Activated T-cell treated with anti-CD3 and anti-CD28 coated beads, Interleukin-2, amount 50 U/mL, for 24 hours (primary cell): ENCODE measurements around the gene SSH2.

ENCODE experiments used
- DNase-seq: peaks from one replicate; pipeline ENCODE4 v3.0.0-alpha.2; 2020
- H3K27ac Mint-ChIP-seq: 2 replicates; pipeline ENCODE4 v1.8.0; 2020; ENCODE audit warnings: mild to moderate bottlenecking, mixed read lengths
- H3K27me3 Mint-ChIP-seq: 2 replicates; pipeline ENCODE4 v1.8.0; 2020; ENCODE audit warnings: mixed read lengths
- H3K36me3 Mint-ChIP-seq: 2 replicates; pipeline ENCODE4 v1.8.0; 2020; ENCODE audit warnings: low read depth, mixed read lengths
- H3K4me1 Mint-ChIP-seq: 2 replicates; pipeline ENCODE4 v1.8.0; 2020; ENCODE audit warnings: low read depth, mixed read lengths
- H3K4me3 Mint-ChIP-seq: 2 replicates; pipeline ENCODE4 v1.8.0; 2020; ENCODE audit warnings: mild to moderate bottlenecking, moderate library complexity, mixed read lengths
- H3K9me3 Mint-ChIP-seq: 2 replicates; pipeline ENCODE4 v1.8.0; 2020; ENCODE audit warnings: mixed read lengths

SSH2 gene

DNA sequence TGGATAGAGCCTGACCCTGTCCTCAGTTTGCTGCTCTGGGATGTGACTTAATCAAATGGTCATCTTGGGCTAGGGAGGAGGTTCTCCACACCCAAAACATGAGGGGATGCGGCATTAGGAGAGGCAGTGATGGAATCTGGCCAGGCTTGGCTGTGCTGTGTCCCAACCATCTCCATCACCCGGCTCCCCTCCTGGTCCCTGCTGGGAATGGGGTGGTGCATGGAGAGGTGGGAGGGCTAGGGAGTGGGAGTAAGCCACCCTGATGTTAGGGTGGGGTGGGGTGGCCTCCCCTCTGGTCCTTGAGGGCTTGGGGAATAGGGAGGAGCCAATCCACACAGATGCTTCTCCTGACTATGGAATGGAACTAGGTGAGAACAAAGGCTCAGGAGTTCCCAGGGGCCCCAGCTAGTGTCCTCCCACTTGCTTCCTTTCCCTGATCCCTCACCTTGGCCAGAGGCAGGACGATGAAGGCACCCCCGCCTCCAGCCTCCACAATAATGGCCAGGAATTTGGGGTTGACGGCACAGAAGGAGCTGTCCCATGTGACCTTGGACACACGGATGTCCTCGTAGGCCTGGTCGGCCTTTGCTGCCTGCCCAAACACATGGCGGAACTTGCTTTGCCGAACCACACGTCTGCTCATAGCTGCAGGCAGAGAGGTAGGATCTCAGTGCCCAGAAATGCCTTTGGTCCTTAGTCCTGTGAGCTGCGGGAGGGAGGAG lies 309.1 kb downstream of the SSH2 start:
- H3K4me1 Mint-ChIP-seq = peaks cover 65% of the 10 kb centered on the region
- peaks cover 5% of the 10 kb centered on the region for H3K27me3 Mint-ChIP-seq
- DNase-seq = no peak
- no peaks in the 10 kb centered on the region for H3K9me3 Mint-ChIP-seq
- H3K27ac Mint-ChIP-seq = no peak overlapping the region
- peak overlapping the region; percentile 82 for H3K4me3 Mint-ChIP-seq
- peaks cover 10% of the 10 kb centered on the region for H3K36me3 Mint-ChIP-seq

DNA sequence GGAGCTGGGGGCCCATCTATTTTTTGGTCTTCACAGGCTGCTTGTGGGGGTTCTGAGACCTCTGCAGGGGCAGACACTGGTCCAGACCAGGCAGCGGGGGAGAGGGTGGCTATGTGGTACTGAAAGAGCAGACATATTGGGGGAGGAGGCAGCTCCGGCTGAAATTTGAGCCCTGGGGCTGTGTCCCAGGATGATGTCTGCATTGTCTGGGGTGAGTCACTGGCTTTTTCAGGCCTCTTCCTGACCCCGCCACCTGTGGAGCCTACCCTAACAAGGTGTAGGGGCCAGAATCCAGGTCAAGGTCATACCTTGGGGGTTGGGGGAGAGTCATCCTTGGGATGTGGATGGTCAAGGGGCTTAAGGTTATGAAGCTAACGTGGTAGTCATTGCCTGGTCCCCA lies 309.8 kb downstream of the SSH2 start:
- Mint-ChIP-seq H3K9me3 (no peaks in the 10 kb centered on the region), H3K4me3 (no peak overlapping the region), H3K27me3 (peaks cover 5% of the 10 kb centered on the region), H3K36me3 (peaks cover 4% of the 10 kb centered on the region), H3K4me1 (peaks cover 64% of the 10 kb centered on the region), H3K27ac (no peak overlapping the region)
- DNase-seq = no peak

DNA sequence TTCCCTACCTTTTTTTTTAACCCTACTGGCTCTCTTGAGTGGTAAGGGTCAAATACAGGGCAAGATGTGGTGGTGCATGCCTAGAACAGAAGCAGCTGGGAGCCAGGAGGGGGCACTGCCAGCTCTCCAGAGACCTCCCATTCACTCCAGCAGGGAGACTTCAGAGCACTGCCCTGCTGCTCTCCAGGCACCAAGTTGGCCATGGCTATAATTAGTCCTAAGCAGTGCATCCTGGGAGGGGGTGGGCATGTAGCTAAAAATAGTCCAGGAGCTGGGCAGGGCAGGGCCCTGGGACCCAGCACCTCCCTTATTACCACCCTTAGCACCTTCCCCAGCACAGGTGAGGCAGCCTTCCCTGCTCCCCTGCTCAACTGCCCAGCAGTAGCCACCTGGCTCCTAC lies 310.8 kb downstream of the SSH2 start:
- Mint-ChIP-seq H3K27ac (no peak overlapping the region), H3K4me1 (peaks cover 64% of the 10 kb centered on the region), H3K36me3 (no peaks in the 10 kb centered on the region), H3K27me3 (peaks cover 5% of the 10 kb centered on the region), H3K4me3 (no peak overlapping the region), H3K9me3 (no peaks in the 10 kb centered on the region)
- no peak for DNase-seq

DNA sequence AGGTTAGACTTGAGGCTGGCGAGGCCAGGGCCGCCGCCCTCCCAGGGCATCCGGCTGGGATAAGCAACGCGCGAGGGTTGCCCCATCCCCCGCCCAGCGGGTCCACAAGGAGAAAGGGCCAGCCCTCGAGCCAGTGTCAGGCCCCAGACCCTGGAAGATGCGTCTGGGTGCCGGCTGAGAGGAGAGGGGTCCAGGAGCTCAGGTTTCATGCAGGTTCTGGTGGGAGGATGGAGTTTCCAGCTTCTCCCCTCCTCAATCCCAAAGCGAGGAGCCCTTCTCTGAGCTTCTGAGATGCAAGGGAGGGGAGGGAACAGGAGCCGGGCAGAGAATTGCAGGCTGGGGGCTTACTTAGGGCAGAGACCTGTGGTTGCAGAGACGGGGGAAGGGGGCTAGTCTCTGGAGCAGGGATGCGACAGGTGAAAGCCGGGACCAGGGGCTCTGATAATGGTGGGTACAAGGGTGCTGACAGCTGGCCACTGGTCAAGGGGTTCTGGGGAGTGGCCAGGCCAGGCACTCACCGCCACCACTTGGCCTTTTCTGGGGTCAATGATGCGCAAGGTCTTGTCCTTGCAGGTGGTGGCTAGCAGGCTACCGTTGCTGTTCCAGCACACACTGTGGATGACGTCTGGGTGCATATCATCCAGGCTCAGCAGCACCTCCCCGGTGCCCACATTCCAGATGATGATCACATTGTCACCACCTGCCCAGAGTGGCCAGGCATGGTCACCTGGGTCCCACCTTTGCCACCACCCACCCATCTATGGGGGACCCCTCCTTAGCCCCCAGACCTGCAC lies 311.6 kb downstream of the SSH2 start:
- Mint-ChIP-seq H3K36me3 (peaks cover 1% of the 10 kb centered on the region), H3K27me3 (peaks cover 5% of the 10 kb centered on the region), H3K9me3 (no peaks in the 10 kb centered on the region), H3K27ac (peak overlapping the region; percentile 14), H3K4me1 (peaks cover 63% of the 10 kb centered on the region), H3K4me3 (peak overlapping the region; percentile 81)
- DNase-seq = no peak

DNA sequence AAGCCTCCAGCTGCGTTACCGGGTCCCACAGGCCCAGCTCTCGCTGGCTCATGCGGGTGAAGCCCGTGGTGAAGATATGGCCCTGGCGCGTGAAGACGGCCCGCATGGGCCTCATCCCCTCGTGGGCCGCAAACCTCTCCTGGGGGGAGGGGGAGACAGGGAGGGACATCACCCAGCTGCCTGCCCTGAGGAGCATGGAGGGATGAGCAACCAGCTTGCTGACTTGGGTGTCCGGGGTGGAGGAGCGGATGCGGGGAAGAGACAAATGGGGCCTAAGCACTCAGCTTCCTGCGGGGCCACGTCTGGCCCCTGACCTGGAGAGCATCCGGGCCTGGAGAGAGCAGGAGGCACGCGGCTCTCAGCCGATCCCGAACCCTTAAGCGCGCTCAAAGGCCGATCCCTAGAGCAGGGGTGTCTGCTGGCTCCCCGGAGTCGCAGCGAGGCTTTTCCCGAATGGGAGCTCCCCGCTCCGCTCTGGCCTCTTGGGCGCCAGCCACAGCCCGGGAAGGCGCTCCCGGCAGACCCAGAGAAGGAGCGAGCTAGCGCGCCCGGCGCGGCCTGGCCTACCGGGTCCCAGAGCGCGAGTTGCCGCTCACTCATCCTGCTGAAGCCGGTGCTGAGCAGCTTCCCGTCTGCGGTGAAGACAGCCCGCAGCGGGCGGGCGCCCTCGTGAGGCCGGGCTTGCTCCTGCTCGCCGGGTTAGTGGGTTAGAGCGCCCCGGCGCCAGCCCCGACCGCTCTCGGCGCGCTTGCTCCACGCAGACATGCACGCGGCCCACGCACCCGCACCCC lies 312.4 kb downstream of the SSH2 start:
- peaks cover 57% of the 10 kb centered on the region for H3K4me1 Mint-ChIP-seq
- peak overlapping the region; percentile 88 for H3K27ac Mint-ChIP-seq
- peak overlapping the region; percentile 81 for H3K4me3 Mint-ChIP-seq
- peaks cover 4% of the 10 kb centered on the region for H3K36me3 Mint-ChIP-seq
- peaks cover 5% of the 10 kb centered on the region for H3K27me3 Mint-ChIP-seq
- no peaks in the 10 kb centered on the region for H3K9me3 Mint-ChIP-seq
- peak; percentile 93 for DNase-seq

DNA sequence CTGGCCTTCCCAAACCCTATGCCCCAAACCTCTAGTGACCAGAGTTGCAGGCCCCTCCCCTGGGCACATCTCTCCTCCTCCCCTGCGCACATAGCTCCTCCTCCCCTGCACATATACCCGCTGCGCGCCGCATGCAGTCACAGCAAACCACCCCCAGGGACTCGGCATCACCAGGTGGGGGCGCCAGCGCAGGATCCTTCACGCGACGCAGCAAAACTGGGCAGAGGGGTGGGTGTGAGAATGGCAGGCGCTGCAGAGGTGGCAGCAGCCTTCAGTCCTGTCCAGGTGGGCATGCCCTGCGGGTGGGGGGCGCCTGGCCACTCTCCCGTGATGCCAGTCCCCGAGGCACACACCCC lies 312.9 kb downstream of the SSH2 start:
- Mint-ChIP-seq H3K27ac (peak overlapping the region; percentile 88), H3K27me3 (peaks cover 5% of the 10 kb centered on the region), H3K36me3 (peaks cover 5% of the 10 kb centered on the region), H3K9me3 (no peaks in the 10 kb centered on the region), H3K4me1 (peaks cover 54% of the 10 kb centered on the region), H3K4me3 (peak overlapping the region; percentile 81)
- DNase-seq = peak; percentile 95

DNA sequence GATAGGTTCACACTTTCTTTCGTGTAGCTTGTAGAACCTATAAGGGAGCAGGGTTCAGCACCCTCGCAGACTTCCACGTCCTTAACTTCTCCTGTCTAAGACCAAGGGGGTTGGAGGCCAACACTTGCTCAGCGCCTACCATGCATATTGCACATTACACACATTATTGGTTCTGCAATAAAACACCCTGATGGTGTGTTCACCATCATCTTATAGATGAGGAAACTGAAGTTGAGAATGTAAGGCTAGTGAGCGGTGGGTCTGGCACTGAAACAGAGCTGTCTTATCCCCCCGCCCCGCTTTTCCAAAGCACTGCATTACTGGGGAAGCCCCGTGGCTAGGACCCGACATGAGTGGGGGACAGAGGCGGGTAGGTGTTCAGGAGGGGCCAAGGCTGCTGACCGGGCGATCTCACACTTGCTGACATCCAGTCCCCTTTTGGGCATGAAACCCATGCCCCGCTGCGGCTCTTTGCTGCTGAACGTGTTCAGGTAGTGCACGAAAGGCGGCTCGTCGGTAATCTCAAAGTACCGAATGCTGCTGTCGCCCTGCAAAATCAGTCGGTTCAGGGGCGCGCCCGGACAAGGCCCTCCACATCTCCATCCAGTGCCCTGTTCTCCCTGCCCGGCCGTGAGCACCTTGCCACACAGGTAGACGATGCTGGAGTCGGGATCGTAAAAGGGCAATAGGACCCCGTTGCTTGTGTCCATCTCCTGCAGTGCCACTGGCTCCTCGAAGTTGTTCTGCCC lies 313.6 kb downstream of the SSH2 start:
- H3K9me3 Mint-ChIP-seq = no peaks in the 10 kb centered on the region
- peak overlapping the region; percentile 52 for H3K27ac Mint-ChIP-seq
- no peak for DNase-seq
- H3K27me3 Mint-ChIP-seq = peaks cover 5% of the 10 kb centered on the region
- peaks cover 5% of the 10 kb centered on the region for H3K36me3 Mint-ChIP-seq
- H3K4me3 Mint-ChIP-seq = peak overlapping the region; percentile 81
- peaks cover 49% of the 10 kb centered on the region for H3K4me1 Mint-ChIP-seq

DNA sequence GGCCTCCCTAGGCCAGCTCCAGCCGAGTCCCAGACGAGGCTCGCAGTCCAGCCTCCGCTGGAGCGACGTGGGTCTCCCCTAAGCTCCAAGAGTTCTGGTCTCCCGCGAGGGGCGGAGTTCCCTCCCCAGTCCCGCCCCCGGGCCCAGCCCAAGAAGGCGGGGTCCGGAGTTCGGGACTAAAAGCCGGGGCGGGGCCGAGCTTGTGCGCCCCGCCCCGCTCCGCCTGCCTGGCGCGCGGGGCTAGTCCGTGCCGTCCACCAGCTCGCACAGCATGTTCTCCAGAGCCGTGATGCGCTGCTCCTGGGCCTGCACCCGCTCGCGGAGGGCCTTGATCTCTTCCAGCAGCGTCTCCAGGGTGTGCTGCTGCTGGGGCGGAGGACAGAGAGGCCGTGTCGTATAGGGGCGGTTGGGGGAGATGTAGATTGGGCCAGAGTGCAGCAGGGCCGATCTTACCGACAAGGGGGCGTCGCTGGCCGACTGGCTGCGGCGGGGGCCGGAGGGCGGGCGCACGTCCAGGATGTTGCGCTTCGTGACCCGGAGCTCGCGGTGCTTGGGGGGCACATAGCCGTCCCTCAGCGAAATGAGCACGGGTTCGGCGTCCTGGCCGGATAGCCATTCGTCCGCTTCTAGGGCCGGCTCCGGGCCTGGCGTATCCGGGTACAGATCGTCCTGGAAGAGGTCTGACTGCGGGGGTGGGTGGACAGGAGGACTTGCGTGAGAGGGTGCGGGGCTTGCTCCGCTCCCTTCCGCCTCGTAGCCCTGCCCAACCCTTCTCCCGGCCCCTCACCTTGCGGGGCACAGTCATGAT lies 314.3 kb downstream of the SSH2 start:
- peak overlapping the region; percentile 69 for H3K27ac Mint-ChIP-seq
- peaks cover 44% of the 10 kb centered on the region for H3K4me1 Mint-ChIP-seq
- peaks cover 5% of the 10 kb centered on the region for H3K27me3 Mint-ChIP-seq
- H3K9me3 Mint-ChIP-seq = no peaks in the 10 kb centered on the region
- peak; percentile 92 for DNase-seq
- peak overlapping the region; percentile 81 for H3K4me3 Mint-ChIP-seq
- peaks cover 6% of the 10 kb centered on the region for H3K36me3 Mint-ChIP-seq

DNA sequence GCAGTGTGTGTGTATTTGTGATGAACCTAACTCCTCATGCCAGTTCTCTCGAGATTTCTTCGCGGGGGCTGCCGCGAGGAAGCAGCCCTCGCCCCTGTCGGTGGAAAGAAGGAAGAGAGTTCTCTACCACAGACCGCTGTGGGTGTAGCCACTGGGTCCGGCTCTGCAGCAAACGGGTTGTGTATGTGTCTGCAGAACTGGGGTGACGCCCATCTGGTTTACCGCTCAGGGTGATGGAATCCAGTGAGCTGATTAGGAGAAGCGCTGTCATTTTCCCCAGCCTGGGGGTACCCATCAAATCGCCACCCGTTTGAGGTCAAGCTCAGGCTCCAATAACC lies 315.0 kb downstream of the SSH2 start:
- DNase-seq = no peak
- H3K27ac Mint-ChIP-seq = peak overlapping the region; percentile 58
- H3K27me3 Mint-ChIP-seq = peaks cover 5% of the 10 kb centered on the region
- peaks cover 44% of the 10 kb centered on the region for H3K4me1 Mint-ChIP-seq
- H3K9me3 Mint-ChIP-seq = no peaks in the 10 kb centered on the region
- H3K36me3 Mint-ChIP-seq = peaks cover 9% of the 10 kb centered on the region
- peak overlapping the region; percentile 81 for H3K4me3 Mint-ChIP-seq

DNA sequence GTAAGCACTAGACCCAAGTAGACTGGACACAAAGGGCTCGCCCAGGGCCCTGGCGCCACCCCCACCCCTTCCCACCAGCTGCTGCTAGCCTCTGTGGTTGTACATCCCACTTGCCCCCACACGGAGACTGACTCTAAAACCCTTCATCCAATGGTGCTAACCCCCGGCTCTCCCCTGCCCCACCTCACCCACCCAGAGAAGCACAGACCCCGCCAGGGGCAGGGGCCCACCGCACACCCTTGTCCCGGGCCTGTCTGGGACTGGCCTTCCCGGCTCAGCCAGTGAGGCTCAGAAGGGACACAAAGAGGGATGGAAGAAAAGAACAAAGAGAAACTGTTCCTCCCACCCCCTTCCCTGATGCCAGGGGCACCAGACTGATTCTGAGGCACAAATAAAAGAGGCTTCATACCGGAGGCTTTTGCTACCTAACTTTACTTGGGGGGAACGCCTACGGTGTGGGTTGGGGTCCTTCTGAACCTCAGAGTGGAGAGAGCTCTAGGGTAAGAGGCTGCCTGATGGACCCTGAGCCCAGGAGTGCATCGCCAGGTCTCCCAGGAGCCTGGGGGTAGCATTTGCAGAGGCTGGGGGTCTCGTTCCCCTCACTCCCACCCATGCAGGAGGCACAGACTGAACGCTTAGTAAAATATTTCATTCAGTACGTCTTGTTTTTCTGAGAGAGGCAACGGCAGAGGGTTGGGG lies 315.5 kb downstream of the SSH2 start:
- Mint-ChIP-seq H3K4me1 (peaks cover 44% of the 10 kb centered on the region), H3K4me3 (peak overlapping the region; percentile 81), H3K27ac (no peak overlapping the region), H3K36me3 (peaks cover 11% of the 10 kb centered on the region), H3K9me3 (no peaks in the 10 kb centered on the region), H3K27me3 (peaks cover 5% of the 10 kb centered on the region)
- DNase-seq = no peak

DNA sequence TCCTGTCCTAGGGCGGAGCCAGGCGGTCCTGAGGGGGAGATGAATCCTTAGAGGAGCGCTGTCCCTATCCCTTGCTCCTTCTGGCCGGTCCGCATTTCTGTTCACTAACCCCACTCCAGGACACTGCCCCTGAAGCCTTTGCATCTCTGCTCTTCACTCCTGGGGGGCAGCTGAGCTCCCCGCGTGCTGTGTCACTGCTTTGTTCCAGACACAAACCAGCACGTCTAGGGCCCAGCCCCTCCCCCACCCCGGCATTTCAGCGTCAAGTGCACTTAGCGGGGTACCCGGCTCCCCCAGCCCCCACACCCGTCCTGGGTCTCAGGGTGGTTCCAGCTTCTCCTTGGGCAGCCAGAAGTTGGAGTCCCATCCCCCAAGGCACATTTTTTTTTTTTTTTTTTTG lies 316.2 kb downstream of the SSH2 start:
- Mint-ChIP-seq H3K4me1 (peaks cover 44% of the 10 kb centered on the region), H3K36me3 (peaks cover 16% of the 10 kb centered on the region), H3K27me3 (peaks cover 5% of the 10 kb centered on the region), H3K4me3 (no peak overlapping the region), H3K27ac (no peak overlapping the region), H3K9me3 (no peaks in the 10 kb centered on the region)
- no peak for DNase-seq

DNA sequence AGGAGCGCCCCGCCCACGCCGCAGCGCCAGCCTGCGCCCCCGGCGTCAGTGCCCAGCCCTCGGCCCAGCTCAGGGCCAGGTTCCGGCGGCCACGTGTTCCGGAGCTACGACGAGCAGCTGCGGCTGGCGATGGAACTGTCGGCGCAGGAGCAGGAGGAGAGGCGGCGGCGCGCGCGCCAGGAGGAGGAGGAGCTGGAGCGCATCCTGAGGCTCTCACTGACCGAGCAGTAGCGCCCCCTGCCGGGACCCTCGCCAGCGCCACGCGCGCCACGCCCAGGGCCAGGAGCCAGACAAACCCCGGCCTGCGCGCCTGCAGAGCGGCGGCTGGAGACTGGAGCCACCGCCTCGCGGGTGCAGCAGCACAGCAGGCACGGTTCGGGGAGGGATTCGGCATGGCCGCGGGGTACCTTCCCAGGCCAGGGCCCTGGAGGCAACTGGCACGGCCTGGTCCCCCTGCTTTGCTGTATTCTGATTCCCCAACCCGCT lies 316.6 kb downstream of the SSH2 start:
- no peak overlapping the region for H3K27ac Mint-ChIP-seq
- DNase-seq = peak; percentile 99
- peaks cover 16% of the 10 kb centered on the region for H3K36me3 Mint-ChIP-seq
- peaks cover 5% of the 10 kb centered on the region for H3K27me3 Mint-ChIP-seq
- no peak overlapping the region for H3K4me3 Mint-ChIP-seq
- no peaks in the 10 kb centered on the region for H3K9me3 Mint-ChIP-seq
- H3K4me1 Mint-ChIP-seq = peaks cover 44% of the 10 kb centered on the region
